ENCODE measurements around the gene PTPRG.

The PTPRG gene

DNA sequence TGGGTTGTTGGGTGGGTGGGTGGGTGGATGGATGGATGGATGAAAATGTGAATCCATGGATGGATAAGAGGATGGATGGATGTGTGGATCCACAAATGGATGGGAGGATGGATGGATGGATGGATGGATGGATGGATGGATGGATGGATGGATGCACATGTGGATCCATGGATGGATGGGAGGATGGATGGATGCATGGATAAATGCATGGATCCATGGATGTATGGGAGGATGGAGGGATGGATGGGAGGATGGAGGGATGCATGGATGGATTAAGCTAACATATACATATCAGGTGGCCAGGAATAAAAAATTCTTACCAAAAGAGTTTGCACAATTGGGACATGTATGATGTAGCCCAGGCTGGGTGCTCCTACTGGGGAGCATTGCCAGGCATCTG lies 616.7 kb downstream of the PTPRG start:
- no peak for DNase-seq

GRCh38 chr3:62178739-62179600 lies 617.6 kb downstream of the PTPRG start:
- DNase-seq = no peak

DNA sequence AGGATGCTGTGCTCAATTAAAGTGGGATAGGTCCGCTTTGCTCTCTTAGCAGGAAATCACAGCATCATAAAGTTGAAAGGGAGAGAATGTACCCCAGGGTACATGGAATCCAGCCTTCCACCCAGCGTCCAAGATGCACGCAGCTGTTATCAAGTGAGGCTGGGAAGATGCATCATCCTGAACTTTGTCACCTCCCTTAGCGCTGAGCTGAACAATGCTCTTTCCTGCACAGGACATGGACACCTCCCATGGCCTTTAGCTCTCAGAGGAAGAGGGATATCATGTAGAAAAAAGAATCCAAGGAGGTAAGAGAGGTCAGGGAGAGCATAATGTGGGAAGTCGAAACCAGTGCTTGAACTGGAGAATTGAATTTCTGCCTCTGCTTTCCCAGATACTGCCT lies 619.1 kb downstream of the PTPRG start:
- no peak for DNase-seq

DNA sequence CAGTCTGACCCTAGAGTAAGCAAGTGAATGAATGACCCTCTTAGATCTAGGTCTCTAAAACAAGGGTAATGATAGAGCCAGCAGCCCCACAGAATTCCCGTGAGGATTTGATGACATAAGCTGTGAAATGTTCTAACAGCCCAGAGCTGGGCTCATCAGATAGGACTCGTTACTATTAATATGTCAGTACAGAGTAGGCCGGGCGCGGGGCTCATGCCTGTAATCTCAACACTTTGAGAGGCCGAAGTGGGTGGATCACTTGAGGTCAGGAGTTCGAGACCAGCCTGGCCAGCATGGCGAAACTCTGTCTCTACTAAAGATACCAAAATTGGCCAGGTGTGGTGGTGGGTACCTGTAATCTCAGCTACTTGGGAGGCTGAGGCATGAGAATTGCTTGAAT lies 621.7 kb downstream of the PTPRG start:
- no peak for DNase-seq

DNA sequence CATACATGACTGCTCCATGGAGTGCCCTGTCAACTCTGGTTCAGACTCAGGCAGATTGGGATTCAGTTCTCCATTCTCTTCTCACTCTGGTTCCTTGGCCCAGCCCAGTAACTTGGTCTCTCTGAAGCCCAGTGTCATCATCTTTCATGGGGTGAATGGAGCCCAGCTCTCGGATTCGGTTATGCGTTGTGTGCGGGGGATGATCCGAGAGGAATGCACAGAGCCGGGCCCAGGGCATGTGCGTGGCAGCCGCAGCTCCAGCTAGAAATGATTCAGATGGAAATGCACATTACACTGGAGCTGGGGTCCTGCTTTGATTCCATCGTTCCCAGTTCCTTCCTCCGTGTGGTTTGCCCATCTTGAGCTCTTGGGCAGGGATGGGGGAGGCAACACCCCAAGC lies 622.6 kb downstream of the PTPRG start:
- no peak for DNase-seq

GRCh38 chr3:62184559-62184958 lies 623.2 kb downstream of the PTPRG start:
- DNase-seq = peak; percentile 15

DNA sequence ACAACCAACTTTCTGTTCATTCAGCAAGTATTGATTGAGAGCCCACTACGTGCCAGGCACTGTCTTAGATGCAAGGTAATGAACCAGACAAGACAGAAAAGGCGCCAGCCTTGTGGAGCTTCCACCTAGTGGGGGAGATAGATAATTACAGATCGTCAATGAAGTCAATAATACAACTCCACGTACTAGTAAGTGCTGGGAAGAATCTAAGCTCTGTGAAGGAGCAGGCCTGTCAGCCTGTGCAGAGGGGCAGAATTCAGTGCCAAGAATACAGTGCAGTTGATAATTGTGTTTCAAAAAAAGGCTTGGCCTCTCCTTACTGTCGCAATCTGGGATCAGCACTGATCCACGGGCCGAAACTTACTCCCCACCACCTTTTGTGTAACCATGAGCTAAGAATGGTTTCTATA lies 625.7 kb downstream of the PTPRG start:
- DNase-seq = peak; percentile 9

DNA sequence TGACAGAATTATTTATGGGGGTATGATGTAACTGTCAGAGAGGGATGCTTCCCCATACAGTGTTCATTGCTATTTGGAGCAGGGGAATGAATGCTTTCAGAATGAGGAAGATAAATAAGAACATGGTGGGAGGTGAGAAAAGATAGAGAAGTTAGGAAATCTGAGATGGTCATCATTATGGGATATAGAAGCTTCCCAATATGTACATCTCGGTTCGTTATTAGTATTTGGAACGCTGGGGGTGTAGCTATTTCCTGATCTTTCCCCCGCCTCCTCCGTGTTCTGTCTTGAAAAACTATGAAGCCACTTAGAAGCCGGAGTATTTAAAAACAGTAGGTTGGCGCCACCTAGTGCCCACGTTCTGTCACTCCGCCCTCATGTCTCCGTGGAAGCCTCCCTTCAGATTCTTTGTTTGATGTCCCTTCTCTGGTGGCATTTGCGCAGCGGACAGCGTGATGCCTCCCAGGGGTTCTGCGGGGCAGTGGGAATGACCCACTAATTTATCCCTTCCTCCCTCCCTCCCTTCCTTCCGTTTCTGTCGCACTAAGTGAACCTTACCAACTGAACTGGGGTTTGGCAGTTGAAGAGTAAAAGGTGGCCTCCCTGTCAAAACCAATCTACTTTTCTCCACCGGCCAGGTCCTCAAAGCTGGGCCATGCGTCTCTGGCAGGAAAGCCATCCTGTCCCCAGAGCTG lies 627.5 kb downstream of the PTPRG start:
- peak; percentile 71 for DNase-seq

DNA sequence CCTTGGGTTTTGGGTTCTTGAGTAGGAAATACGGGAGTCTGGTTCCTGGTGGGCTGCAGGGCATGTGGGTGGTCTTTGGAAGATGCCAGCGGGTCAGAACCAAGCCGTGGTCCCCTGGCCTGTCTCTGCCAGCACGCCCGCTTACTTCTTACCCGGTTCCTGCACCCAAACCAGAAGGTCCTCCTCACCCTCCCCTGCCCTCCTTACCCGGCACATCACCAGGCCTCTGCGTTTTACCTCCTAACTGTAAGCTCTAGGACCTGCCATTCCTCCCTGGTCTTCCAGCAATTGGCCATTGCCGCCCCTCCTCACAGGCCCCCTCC lies 628.0 kb downstream of the PTPRG start:
- no peak for DNase-seq

DNA sequence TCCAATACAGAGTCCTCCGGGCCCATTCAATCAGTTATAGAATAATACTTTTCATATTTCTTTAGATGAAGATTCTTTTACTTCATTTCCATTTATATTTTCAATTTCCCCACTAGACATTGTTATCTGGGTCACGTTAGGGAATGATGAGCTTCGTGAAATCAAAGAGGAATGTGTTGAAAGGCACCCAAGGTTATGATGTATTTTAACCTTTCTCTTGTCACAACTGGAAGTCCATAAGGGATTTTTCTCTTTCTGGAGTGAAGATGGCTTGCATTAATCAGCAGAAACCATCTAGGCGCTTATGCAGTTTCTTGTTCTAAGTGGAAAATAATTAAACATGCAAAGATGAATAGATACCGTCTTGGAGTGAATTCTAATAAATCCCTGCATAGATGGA lies 631.5 kb downstream of the PTPRG start:
- DNase-seq = no peak

DNA sequence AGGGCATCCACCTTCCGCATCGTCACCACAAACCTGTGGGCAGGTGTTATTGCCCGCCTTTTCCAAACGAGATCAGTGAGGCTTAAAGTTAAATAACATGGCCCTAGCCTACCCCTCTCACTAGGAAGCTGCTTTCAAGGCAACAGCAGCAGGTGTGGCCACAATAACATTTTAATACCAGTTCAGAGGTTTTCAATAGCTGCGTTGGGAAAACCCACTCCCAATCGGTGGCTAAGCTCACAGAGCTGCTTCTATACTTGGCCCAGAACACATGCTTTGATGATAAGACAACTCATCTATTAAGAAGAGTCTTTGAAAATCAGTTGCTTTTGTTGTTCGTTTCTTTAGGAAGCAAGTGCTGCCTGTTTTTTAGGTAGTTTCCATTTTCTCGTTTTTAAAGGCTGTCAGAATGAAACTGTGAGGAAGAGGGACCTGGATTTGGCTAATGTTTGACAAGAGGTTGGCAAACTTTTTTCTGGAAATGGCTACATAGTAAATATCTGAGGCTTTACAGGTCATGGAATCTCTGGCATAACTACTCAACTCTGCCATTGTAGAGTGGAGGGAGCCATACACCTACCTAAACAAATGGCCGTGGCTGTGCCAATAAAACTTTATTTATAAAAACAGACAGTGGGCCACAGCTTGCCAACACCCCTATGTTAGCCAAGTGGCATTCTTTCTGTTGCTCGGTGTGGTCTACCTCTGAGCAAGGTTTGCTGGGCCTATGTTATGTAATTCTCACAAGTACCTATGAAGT lies 632.4 kb downstream of the PTPRG start:
- DNase-seq = peak; percentile 60

DNA sequence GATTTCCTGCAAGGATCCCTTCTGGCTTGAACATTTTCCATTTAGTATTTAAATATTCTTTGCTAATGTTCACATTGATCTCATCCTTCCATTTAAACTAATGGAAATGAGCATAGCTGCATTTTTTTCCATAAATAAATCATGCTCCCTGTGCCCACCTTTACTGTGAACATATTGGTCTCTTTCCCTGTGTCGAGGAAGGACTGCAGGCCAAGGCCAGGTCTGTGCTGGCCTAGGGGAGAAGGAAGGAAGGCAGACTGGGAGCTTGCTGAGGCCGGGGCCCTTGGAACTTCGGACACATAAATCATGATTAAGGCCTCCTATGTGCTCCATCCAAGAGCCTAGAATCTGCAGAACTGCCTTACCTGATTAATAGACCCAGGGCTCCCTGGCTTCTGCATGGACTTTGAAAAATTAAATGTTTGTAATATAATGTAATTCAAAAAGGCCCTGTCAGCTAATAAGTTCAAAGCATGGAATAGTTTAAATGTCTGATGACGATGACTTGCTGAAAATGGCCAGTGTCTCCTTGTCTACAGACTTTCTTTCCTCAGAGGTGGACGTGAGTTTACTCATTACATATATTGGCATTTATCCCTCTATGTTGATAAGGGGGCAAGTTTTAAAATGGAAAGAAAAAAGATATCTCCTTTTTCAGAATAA lies 636.1 kb downstream of the PTPRG start:
- no peak for DNase-seq

- no peak for DNase-seq
Measured at GRCh38 chr3:62199126-62199525, 637.8 kb downstream of the PTPRG start.

DNA sequence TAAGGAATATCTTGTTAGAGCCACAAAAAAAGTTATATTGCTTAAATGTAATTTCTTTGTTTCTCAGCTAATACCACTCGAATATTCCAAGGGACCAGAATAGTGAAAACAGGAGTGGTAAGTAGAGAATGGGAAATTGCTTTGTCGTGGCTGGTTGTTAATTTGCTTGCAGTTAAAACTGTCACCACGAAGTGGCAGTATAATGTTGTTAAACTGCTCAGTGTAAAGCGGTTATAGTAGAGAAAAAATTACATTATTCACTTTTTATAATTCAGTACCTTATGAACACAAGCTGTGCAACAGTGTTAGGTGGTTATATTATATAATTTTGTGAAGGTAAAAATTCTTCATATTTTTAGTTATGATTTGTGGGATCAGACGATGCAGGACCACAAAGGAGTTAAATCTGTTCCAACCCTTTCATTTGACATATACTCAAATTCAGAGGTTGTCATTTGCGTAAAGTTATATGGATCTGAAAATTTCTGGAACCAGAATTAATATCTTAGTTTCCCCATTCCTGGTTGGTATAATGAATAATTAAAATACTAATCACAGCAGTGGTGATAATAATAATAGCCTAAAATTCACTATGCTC lies 640.2 kb downstream of the PTPRG start:
- peak; percentile 9 for DNase-seq

DNA sequence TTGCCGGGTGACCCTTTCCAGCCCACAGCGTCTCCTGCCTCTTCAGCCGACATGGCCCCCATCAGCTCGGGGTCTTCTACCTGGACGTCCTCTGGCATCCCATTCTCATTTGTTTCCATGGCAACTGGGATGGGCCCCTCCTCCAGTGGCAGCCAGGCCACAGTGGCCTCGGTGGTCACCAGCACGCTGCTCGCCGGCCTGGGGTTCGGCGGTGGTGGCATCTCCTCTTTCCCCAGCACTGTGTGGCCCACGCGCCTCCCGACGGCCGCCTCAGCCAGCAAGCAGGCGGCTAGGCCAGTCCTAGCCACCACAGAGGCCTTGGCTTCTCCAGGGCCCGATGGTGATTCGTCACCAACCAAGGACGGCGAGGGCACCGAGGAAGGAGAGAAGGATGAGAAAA lies 641.8 kb downstream of the PTPRG start:
- DNase-seq = no peak

DNA sequence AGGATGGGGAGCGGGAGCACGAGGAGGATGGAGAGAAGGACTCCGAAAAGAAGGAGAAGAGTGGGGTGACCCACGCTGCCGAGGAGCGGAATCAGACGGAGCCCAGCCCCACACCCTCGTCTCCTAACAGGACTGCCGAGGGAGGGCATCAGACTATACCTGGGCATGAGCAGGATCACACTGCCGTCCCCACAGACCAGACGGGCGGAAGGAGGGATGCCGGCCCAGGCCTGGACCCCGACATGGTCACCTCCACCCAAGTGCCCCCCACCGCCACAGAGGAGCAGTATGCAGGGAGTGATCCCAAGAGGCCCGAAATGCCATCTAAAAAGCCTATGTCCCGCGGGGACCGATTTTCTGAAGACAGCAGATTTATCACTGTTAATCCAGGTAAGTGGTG lies 642.2 kb downstream of the PTPRG start:
- no peak for DNase-seq

- no peak for DNase-seq
Measured at GRCh38 chr3:62207197-62207596, 645.8 kb downstream of the PTPRG start.

GRCh38 chr3:62208385-62208784 lies 647.0 kb downstream of the PTPRG start:
- no peak for DNase-seq

- no peak for DNase-seq
Measured at GRCh38 chr3:62209101-62209500, 647.7 kb downstream of the PTPRG start.

DNA sequence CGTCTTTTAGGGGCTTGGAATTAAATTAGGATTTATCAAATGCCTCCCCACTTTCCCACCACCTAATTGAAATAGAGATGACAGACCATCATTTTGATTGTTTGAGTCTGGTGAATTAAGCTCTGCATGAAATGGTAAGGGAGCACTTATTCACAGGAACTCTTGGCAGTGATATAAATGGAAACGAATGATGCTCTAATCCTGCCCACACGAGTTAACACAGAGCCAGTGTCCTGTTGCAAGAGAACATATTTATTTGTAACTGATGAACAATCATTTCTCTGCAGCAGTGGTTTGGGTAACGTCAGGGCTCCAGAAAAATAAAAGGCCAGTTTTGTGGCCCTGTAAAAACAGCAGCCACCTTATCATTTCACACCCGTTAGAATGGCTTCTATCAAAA lies 648.6 kb downstream of the PTPRG start:
- DNase-seq = no peak

- DNase-seq = no peak
Measured at GRCh38 chr3:62211675-62212429, 650.5 kb downstream of the PTPRG start.

DNA sequence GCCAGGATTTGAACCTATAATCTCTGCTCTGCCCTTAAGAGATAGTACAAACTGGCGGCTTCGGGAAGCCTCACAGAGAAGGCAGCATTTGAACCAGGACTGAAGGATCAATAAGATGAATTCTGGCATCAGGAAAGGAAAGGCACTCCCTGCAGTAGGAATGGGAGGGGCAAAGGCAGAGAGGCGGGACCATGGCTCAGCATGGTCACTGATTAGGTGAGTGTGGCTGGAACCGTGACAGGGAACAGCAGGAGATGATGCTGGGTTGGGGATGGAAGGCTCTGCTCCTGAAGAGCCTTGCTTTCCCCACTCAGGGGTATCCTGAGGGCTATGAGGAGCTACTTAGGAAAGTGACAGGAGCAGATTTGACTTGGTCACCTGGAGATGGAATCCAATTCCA lies 653.5 kb downstream of the PTPRG start:
- no peak for DNase-seq

Data from NCI-H146 (cell line).